GM21619 (cell line): ENCODE results near the gene F13B.
A peak's percentile ranks its signal among the peaks of the same experiment; 100 is the strongest.
"Not testable (repeated sequence)": the region's sequence is repeated elsewhere in the genome, so short reads cannot be mapped to it uniquely, and the experiment has no call there.

ENCODE experiments used
- ATAC-seq: cut with Tn5 transposase; IDR thresholded peaks from one replicate; pipeline ENCODE4 v1.9.1; 2021; ENCODE audit not compliant: unreplicated experiment

The F13B gene

GRCh38 chr1:197066719-197067456 lies at the start of gene F13B:
TSS of gene F13B (minus strand) at chr1:197067260. CDS start at chr1:197067223, 37 bp downstream.
- ATAC-seq = no peak

GRCh38 chr1:197116156-197116555 lies 49.1 kb upstream of the F13B start:
- ATAC-seq = no peak

- ATAC-seq = no peak
Measured at GRCh38 chr1:197106869-197107268, 39.8 kb upstream of the F13B start.

GRCh38 chr1:197103300-197103699 lies 36.2 kb upstream of the F13B start:
- ATAC-seq = no peak

GRCh38 chr1:197101978-197102377 lies 34.9 kb upstream of the F13B start:
- ATAC-seq = no peak

- no peak for ATAC-seq
Measured at GRCh38 chr1:197100677-197101076, 33.6 kb upstream of the F13B start.

GRCh38 chr1:197099444-197099843 lies 32.4 kb upstream of the F13B start:
- ATAC-seq = no peak

- ATAC-seq = not testable (repeated sequence)
Measured at GRCh38 chr1:197096971-197097370, 29.9 kb upstream of the F13B start.

GRCh38 chr1:197096137-197096536 lies 29.1 kb upstream of the F13B start:
- ATAC-seq = no peak

- ATAC-seq = no peak
Measured at GRCh38 chr1:197093226-197093885, 26.3 kb upstream of the F13B start.

GRCh38 chr1:197092491-197093023 lies 25.5 kb upstream of the F13B start:
- no peak for ATAC-seq

GRCh38 chr1:197083474-197083873 lies 16.4 kb upstream of the F13B start:
- ATAC-seq = no peak

- ATAC-seq = no peak
Measured at GRCh38 chr1:197081117-197081753, 14.2 kb upstream of the F13B start.

GRCh38 chr1:197080323-197080722 lies 13.3 kb upstream of the F13B start:
- ATAC-seq = no peak

GRCh38 chr1:197076585-197076984 lies 9.5 kb upstream of the F13B start:
- ATAC-seq = no peak

GRCh38 chr1:197073978-197074377 lies 6.9 kb upstream of the F13B start:
- ATAC-seq = no peak

- ATAC-seq = no peak
Measured at GRCh38 chr1:197067457-197067818, 378 bp upstream of the F13B start.

- ATAC-seq = no peak
Measured at GRCh38 chr1:197066277-197066676, 783 bp downstream of the F13B start.

- no peak for ATAC-seq
Measured at GRCh38 chr1:197065559-197065958, 1.5 kb downstream of the F13B start.

- ATAC-seq = no peak
Measured at GRCh38 chr1:197063212-197063611, 3.8 kb downstream of the F13B start.

- peak; percentile 91 for ATAC-seq
Measured at GRCh38 chr1:197062692-197063091, 4.4 kb downstream of the F13B start.

GRCh38 chr1:197049100-197049499 lies 18.0 kb downstream of the F13B start:
- no peak for ATAC-seq
